Mesenteric fat pad (tissue), 1 donor: Measurements from ENCODE around the gene PAX4. TPM values are rescaled to one million over a fixed set of nuclear protein-coding genes. Genes with fewer than 3 reads are reported as not detected.

Source experiments
- DNase-seq: peaks from one replicate; pipeline ENCODE4 v3.0.0-alpha.2; 2020; ENCODE audit warnings: low spot score
- total RNA-seq: library from RNA; stranded (reverse); fragmentation: NEBNext Ultra II Directional; extraction: Animal tissue kit (Norgen Biotek cat#: 25700); gene quantifications from one replicate; pipeline ENCODE4 v1.2.1, GENCODE V29; 2021
- donor health status: DM: yes; HTN: yes; CAD: no.

Gene PAX4
- total RNA-seq, 1 donor from 2014 or later: not detected

DNA sequence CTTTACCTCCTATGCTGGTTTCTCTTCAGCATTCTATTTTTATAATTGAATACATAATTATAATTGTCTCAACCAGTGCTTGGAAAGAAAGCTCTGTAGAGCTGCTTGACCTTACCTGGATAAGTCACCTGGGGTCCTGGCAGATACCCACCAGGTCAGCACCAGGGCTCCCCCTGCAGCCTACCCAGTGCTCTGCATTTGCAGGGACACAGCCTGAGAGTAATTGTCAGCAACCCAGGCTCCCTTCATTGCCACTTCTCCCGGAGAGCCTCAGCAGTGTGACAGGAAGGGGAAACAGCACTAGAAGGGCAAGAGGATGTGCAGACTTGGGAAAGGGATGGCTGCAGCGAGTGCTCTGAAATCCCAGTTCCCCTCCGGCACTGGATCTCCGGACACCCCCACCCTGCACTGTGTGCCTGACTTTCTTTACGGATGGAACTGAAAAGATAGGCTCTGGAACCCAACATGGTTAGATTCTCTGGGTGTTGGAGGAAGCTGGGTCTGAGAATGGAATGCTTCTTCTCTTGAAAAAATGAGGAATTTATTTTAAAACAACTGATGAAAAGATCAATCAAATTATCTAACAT is 11.4 kb upstream of the PAX4 start:
- no peak for DNase-seq

DNA sequence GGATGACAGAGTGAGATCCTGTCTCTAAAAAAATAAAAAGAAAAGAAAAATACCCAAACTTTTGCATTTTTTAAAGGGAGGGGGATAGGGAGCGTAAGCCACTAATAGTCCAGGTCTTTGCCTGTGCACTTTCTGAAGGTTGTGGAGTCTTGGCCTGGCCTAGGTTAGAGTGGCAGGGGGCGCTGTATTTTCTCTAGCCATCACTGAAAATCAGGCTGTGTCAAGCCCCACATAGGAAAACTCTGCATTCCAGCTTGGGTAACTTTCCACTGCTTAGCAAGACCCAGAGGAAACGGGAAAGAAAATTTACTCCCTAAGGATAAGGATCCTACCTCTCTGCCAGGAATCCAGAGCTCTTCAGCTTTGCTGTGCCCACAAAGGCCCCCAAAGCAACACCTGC is 10.5 kb upstream of the PAX4 start:
- no peak for DNase-seq

DNA sequence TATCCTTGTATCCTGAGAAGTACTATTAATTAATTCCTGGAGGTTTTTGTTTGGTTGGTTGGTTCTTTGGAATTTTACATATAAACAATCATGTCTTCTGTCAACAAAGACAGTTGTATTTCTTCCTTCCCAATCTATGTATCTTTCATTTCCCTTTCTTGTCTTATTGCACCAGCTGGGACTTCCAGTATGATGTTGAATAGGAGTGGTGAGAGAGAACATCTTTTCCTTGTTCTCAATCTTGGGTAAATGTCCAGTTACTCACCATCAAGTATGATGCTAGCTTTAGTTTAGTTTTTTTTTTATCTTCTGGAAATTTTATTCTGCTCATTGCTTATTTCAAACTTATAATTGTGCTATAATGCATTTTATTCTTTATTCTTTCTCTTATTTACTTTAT is 7.4 kb upstream of the PAX4 start:
- DNase-seq: no peak

DNA sequence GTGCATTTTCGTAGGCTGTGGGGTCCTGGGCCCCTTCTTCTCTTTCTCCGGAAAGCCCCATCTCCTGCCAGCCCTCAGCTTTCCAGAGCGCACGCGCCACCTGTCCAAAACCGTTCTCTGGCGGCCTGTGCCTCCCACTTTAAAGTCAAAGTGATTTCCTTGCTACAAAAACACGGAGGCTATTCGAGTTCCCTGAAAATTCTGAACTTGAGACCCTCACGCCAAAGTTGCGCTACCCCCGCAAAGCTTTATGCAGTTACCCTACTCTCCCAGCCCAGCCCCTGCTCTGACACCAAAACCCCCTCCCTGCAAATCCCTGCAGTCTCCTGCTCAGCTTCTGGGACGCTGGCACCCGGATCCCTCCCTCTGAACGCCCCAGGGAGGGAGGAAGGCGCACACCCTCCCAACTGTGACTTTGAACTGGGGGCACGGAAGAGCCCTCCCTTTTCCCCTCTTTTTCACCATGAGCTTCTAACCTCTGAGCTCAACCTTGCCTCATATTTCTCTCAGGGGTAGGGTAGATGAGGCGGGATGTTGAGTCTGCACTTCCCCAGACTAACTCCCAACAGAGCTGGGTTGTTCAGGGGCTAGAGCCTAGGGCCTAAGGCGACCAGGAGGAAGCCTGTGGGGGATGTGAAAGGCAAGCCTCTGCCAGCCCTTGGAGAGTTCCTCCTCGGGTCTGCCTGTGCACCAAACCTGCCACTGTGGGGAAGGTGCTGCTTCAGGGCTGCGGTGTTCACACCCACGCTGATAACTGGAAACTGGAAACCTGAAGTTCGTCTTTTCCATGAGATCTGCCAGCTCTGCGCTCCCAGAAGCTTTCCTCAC is 2.7 kb upstream of the PAX4 start:
- DNase-seq: no peak

GRCh38 chr7:127619681-127620405 is 1.9 kb upstream of the PAX4 start:
- no peak for DNase-seq

DNA sequence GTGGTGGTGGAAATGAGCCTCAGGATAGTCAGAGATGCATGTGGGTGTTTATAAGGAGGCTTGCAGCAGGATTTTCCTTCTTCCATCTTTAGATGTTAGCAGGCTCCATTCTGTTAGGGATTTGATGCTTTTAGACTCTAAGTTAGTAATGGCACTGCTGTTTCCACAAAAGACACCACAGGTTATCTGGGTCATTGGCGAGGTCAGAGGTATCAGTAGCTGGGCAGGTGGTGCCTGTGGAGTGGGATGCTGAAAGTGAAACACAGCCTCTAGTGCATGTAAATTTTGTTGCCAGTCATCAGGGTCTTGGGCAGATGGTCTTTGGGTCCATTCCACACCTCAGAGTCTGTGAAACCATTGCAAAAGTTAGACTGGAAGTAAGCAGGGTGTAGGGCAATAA is 833 bp upstream of the PAX4 start:
- no peak for DNase-seq

- no peak for DNase-seq
Measured at GRCh38 chr7:127616724-127617123, 1.2 kb downstream of the PAX4 start.

DNA sequence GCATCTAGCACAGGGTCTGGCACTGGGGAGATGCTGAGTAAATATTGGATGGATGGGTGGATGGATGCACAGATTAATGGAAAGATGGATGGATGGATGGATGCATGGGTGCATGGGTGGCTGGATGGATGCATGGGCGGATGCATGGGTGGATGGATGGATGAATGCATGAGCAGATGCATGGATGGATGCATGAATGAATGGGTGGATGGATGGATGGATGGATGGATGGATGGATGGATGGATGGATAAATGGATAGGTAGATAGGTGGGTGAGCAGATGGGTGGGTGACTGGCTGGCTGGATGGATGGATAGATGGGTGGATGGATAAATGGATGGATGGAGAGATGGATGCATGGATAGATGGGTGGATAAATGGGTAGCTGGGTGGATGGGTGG is 5.7 kb downstream of the PAX4 start:
- DNase-seq: no peak

- DNase-seq: no peak
Measured at GRCh38 chr7:127609297-127609696, 8.6 kb downstream of the PAX4 start.

DNA sequence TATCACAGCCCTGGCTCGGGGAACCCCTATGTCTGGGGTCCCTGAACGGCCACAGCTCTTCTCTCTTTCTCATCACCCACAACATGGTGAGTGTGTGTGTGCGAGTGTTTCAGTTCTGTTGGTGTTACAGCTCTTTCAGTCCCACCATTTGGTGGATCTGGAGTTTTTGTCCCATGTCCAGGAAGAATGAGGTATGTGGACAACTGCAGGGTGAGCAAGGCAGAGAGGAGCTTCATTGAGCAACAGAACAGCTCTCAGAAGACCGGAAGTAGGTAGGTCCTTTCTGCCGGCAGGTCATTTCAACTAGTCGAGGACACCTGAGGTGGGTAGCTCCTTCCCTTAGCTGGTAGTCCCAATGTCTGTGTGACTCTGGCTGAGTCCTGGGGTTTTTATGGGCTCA is 9.5 kb downstream of the PAX4 start:
- DNase-seq: no peak

DNA sequence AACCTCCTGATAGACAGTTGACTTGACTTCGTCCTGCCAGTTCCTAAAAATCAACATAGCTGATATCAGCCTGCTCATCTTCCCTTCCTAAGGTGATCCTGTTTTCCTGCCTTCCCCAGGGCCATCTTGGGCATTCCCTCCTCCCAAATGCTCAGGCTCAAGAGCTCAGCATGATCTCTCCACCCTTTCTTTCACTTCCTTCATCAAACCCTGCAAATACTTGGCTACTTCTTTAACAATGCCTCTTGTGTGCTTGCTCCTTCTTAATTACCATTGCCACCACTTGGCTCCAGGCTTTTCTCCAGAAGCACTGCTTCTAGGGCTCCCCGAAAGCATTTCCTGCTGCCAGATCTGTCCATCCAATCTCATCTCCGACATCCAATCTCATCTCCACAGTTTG is 17.1 kb downstream of the PAX4 start:
- no peak for DNase-seq

DNA sequence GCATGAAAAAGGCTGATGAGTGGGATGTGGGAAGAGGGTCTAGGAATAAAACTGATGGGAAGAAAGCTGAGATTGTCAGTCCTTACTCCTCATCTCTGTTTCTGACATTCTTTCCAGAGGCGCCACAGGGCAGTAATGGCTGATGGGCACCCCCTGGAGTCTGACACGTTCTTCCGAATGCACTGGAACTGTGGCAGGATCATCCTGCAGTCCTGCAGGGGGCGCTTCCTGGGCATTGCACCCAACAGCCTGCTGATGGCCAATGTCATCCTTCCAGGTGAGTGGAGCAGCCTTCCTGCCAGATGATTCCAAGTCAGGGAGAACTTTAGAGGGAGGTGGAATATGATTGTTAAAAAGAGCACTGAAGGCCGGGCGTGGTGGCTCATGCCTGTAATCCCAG is 19.6 kb downstream of the PAX4 start:
- DNase-seq: no peak

- DNase-seq: no peak
Measured at GRCh38 chr7:127595737-127596136, 22.2 kb downstream of the PAX4 start.

GRCh38 chr7:127594490-127594889 is 23.5 kb downstream of the PAX4 start:
- DNase-seq: no peak

GRCh38 chr7:127592550-127592949 is 25.4 kb downstream of the PAX4 start:
- DNase-seq: no peak

DNA sequence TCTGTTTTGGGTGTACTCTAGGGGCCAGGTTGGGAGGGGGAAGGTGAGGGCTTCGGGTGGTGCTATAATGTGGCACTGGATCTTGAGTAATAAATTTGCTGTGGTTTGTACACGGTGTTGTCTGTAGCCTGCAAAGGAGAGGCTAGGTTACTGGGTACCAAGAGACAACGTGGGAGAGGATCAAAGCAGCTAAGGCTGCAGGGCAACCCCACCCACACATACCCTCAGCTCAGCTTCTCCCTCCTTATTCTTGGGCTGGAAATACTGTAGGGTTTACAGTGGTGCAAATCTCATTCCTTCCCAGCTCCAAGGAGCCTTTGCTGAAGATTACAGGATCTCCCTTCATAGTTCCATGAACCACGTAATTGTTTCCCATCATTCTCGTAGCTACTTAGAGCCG is 26.4 kb downstream of the PAX4 start:
- no peak for DNase-seq

- no peak for DNase-seq
Measured at GRCh38 chr7:127591189-127591588, 26.8 kb downstream of the PAX4 start.

DNA sequence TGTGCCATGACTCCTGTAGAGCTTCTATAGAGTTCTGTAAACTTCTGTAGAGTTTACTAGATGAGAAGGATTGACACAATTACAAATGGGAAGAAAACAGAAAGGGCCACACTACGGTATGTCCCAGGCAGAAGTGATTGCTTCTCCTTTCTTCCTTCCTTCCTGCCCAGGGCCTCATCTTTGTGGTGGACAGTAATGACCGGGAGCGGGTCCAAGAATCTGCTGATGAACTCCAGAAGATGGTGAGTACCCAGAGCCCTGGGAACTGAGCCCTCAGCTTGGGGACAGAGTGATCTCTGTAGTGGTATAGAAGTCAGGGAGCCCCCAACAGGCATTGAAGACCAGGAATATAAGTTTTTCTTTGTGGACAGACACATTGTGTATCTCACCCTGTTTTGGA is 28.0 kb downstream of the PAX4 start:
- no peak for DNase-seq

GRCh38 chr7:127588697-127589482 is 29.1 kb downstream of the PAX4 start:
- no peak for DNase-seq

DNA sequence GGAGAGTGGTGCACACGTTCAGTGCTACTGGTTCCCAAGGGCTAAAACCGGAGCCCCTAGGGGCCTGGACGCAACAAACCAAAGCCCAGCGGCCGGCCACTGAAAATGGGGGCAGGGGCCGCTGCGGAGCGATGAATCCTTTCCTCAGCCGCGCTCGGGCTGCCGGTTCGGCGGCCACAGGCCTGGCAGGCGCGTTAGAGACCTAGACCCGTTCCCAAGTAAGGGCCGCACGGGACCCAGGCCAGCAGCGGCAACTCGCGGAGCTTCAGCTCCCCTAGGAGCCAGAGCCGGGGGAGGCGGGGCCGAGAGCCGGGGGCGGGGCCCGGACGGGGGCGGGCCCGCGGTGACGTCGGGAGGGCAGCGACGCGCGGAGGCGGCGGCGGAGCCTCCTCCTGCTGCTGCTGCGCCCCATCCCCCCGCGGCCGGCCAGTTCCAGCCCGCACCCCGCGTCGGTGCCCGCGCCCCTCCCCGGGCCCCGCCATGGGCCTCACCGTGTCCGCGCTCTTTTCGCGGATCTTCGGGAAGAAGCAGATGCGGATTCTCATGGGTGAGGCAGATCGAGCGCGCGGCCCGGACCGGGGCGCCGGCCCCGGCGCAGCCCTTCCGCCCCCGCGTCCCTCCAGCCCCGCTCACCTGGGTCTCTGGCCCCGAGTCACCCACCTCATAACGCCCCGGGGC is 29.8 kb downstream of the PAX4 start, which contains the start of gene ARF5:
ARF5 (plus strand) TSS at position 393 of the 678 bp plus-strand sequence; CDS start at position 481, 88 bp downstream.
- peak; percentile 95 for DNase-seq

DNA sequence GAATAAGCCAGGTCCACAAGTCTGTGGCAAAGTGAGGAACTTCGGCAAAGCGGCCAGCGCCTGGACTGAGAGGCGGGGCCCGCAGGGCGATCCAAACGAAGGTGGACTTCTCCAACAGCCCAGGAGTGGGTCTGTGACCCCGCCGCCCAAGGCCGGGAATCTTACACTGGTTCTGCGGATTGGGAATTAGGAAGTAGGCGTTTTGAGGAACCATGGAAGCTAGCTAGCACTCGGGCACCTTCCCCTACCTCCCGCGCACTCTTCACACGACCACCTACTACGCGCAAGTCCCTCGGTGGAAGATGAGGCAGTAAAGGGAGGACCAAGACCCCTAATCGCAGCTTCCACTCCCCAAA is 30.3 kb downstream of the PAX4 start:
- DNase-seq: no peak
